Endothelial cell of umbilical vein (primary cell): ENCODE results near the gene ARHGAP15.

Experiments used
- CTCF ChIP-seq, 2 donors: IDR thresholded peaks; 1 replicate in 1 of 2; 2 replicates in 1 of 2; pipeline ENCODE4 v1.5.1; 2011; ENCODE audit warnings: low read length in 2 of 2, mild to moderate bottlenecking in 2 of 2, moderate library complexity in 2 of 2, control low read depth in 1 of 2, inconsistent platforms in 1 of 2, low read depth in 1 of 2; ENCODE audit not compliant: insufficient read depth in 1 of 2; ENCODE audit errors: extremely low read depth in 1 of 2
- EZH2 ChIP-seq: IDR thresholded peaks from 2 replicates; pipeline ENCODE4 v1.6.1; 2012; ENCODE audit warnings: borderline replicate concordance, low read depth, mild to moderate bottlenecking, moderate library complexity, low read length, inconsistent platforms; ENCODE audit not compliant: severe bottlenecking
- FOS ChIP-seq: IDR thresholded peaks from 2 replicates; pipeline ENCODE4 v1.6.1; 2011; ENCODE audit warnings: mild to moderate bottlenecking, low read length, moderate library complexity, borderline replicate concordance; ENCODE audit not compliant: insufficient read depth
- GATA2 ChIP-seq: IDR thresholded peaks from 2 replicates; pipeline ENCODE4 v1.7.0; 2011; ENCODE audit warnings: low read depth, mild to moderate bottlenecking, moderate library complexity, mixed read lengths, low read length; ENCODE audit not compliant: insufficient read length, insufficient read depth
- MAX ChIP-seq: IDR thresholded peaks from 2 replicates; pipeline ENCODE4 v1.6.1; 2011; ENCODE audit not compliant: insufficient read depth, insufficient read length
- MYC ChIP-seq: IDR thresholded peaks from one replicate; pipeline ENCODE4 v1.6.1; 2011; ENCODE audit warnings: mild to moderate bottlenecking, low read depth, low read length
- POLR2A ChIP-seq: IDR thresholded peaks from 2 replicates; pipeline ENCODE4 v1.6.1; 2012; ENCODE audit warnings: low read depth, mild to moderate bottlenecking, control low read depth, low read length
- POLR2AphosphoS5 ChIP-seq: IDR thresholded peaks from 2 replicates; pipeline ENCODE4 v1.6.1; 2012; ENCODE audit warnings: low read depth, mild to moderate bottlenecking, control low read depth, low read length, moderate library complexity; ENCODE audit not compliant: insufficient read depth

- TF ChIP-seq CTCF (IDR thresholded peaks at IDR 0.05; ENCODE audit: extremely low read depth in 1 of 2, insufficient read depth in 1 of 2, low read depth in 1 of 2, low read length in 2 of 2) = no peak
- no peak for TF ChIP-seq EZH2
- no peak for TF ChIP-seq POLR2A
- TF ChIP-seq MYC = no peak
- TF ChIP-seq POLR2AphosphoS5 = no peak
- TF ChIP-seq GATA2 = no peak
- TF ChIP-seq MAX = no peak
- TF ChIP-seq FOS = no peak
These were observed 559.0 kb downstream of the ARHGAP15 start for GRCh38 chr2:143688248-143688647.
